ENCODE data around the gene SLC29A3.
A peak's percentile ranks its signal among the peaks of the same experiment; 100 is the strongest.

SLC29A3 gene

GRCh38 chr10:71323407-71323806 is 4.3 kb downstream of the SLC29A3 start:
- no peak overlapping the region for H3K18ac ChIP-seq (ENCODE audit: low read length)
- no peak overlapping the region for H2AK5ac ChIP-seq (ENCODE audit: low read depth, low read length)
- no peak overlapping the region for H2BK5ac ChIP-seq (ENCODE audit: low read length)
- H3K27me3 ChIP-seq (ENCODE audit: control insufficient read depth in 3 of 3, insufficient read depth in 3 of 3, low read depth in 1 of 3, low read length in 3 of 3), result no peaks in the 10 kb centered on the region
- H2BK12ac ChIP-seq (ENCODE audit: low read length), result no peak overlapping the region
- no peak overlapping the region for H3K4ac ChIP-seq (ENCODE audit: low read length)
- H3K9ac ChIP-seq (ENCODE audit: low read depth, low read length, poor library complexity), result no peak overlapping the region
- H3K79me1 ChIP-seq (ENCODE audit: low read depth, low read length), result peaks cover 2% of the 10 kb centered on the region
- no CpG with 5 or more reads among the region's 4 CpGs for WGBS, 2 donors (ENCODE audit: extremely low coverage in 2 of 2, insufficient read length in 2 of 2, insufficient replicate concordance in 1 of 2)
- no peak overlapping the region for H2BK120ac ChIP-seq (ENCODE audit: low read depth, low read length)
- no peak overlapping the region for H4K8ac ChIP-seq (ENCODE audit: low read depth, low read length)
- H3K27ac ChIP-seq (replicated peaks; ENCODE audit: low read length), result no peak overlapping the region
- H3K9me3 ChIP-seq (replicated peaks in 1 of 2; ENCODE audit: control insufficient read depth in 2 of 2, insufficient read depth in 1 of 2, low read depth in 1 of 2, low read length in 2 of 2), result no peaks in the 10 kb centered on the region
- peaks cover 2 to 5% of the 10 kb centered on the region in 2 donors for H3K4me1 ChIP-seq (ENCODE audit: control insufficient read depth in 2 of 2, insufficient read depth in 1 of 2, low read depth in 1 of 2, low read length in 2 of 2)
- H3K23ac ChIP-seq (ENCODE audit: low read depth, low read length, poor library complexity), result no peak overlapping the region
- H3K4me3 ChIP-seq (ENCODE audit: low read length in 2 of 2), result no peak overlapping the region
- H3K14ac ChIP-seq (ENCODE audit: low read length), result no peak overlapping the region
- no peak for DNase-seq (ENCODE audit: low spot score)
- no peak overlapping the region for H3K4me2 ChIP-seq (ENCODE audit: insufficient read depth, low read length, poor library complexity, severe bottlenecking)
- H4K91ac ChIP-seq (ENCODE audit: low read depth, low read length, poor library complexity), result no peak overlapping the region
- H2BK15ac ChIP-seq (ENCODE audit: low read length), result no peak overlapping the region
- peaks cover 0 to 4% of the 10 kb centered on the region in 2 donors for H3K36me3 ChIP-seq (replicated peaks in 1 of 2; ENCODE audit: control insufficient read depth in 2 of 2, insufficient read depth in 2 of 2, low read length in 2 of 2)
- no peak overlapping the region for H2AFZ ChIP-seq (ENCODE audit: low read length)

DNA sequence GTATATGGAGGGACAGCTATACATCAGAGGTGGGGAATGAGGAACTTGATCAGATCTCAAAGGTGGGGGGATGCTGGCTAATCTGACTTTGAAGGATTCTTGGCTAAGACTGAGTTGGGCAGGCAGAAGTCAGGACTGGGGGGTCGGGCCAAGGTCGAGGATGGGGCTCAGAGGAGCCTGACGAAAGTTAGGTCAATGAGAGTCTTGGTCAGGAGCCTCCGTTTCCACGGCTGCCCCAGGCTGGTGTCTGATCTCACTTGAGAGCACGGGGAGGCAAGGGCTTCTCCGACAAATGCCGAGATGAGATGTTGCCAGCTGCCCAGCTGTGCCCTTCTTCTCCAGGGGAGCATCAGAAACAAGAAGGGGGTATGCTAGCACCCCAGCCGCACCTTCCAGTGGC is 5.7 kb downstream of the SLC29A3 start:
- Histone ChIP-seq H2AFZ (ENCODE audit: low read length) (no peak overlapping the region), H4K91ac (ENCODE audit: low read depth, low read length, poor library complexity) (peak overlapping the region; percentile 66), H3K23ac (ENCODE audit: low read depth, low read length, poor library complexity) (no peak overlapping the region), H3K4me3 (ENCODE audit: low read length in 2 of 2) (no peak overlapping the region), H3K4me1 (ENCODE audit: control insufficient read depth in 2 of 2, insufficient read depth in 1 of 2, low read depth in 1 of 2, low read length in 2 of 2) (peaks cover under 1 to 3% of the 10 kb centered on the region in 2 donors), H3K4ac (ENCODE audit: low read length) (no peak overlapping the region), H2BK120ac (ENCODE audit: low read depth, low read length) (no peak overlapping the region), H3K79me1 (ENCODE audit: low read depth, low read length) (peaks cover 2% of the 10 kb centered on the region), H3K27ac (replicated peaks; ENCODE audit: low read length) (no peak overlapping the region), H3K36me3 (replicated peaks in 1 of 2; ENCODE audit: control insufficient read depth in 2 of 2, insufficient read depth in 2 of 2, low read length in 2 of 2) (peaks cover 0 to 4% of the 10 kb centered on the region in 2 donors), H2BK5ac (ENCODE audit: low read length) (no peak overlapping the region), H3K4me2 (ENCODE audit: insufficient read depth, low read length, poor library complexity, severe bottlenecking) (no peak overlapping the region), H3K18ac (ENCODE audit: low read length) (peak overlapping the region; percentile 22), H2AK5ac (ENCODE audit: low read depth, low read length) (no peak overlapping the region), H2BK12ac (ENCODE audit: low read length) (no peak overlapping the region), H2BK15ac (ENCODE audit: low read length) (no peak overlapping the region), H4K8ac (ENCODE audit: low read depth, low read length) (no peak overlapping the region), H3K9me3 (replicated peaks in 1 of 2; ENCODE audit: control insufficient read depth in 2 of 2, insufficient read depth in 1 of 2, low read depth in 1 of 2, low read length in 2 of 2) (no peaks in the 10 kb centered on the region), H3K9ac (ENCODE audit: low read depth, low read length, poor library complexity) (peak overlapping the region; percentile 27), H3K27me3 (ENCODE audit: control insufficient read depth in 3 of 3, insufficient read depth in 3 of 3, low read depth in 1 of 3, low read length in 3 of 3) (no peaks in the 10 kb centered on the region), H3K14ac (ENCODE audit: low read length) (no peak overlapping the region)
- no CpG with 5 or more reads among the region's 9 CpGs for WGBS, 2 donors (ENCODE audit: extremely low coverage in 2 of 2, insufficient read length in 2 of 2, insufficient replicate concordance in 1 of 2)
- DNase-seq (ENCODE audit: low spot score), result no peak

DNA sequence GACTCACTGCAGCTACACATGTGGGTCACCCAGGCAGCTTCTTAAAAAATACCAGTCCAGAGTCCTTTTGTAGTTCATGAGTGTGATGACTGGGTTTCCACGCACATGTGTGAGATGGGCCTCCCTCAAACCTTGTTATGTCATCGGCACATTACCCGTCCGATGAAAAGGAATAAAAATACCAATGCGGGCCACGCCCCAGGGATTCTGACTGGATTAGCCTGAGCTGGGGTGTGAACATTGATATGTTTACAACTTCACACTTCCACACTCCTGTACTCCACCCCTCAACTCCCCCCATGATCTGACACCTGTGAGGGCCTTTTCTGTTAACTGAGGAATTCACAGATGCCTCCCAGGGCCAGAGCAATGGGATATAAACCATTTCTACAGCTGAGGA is 6.2 kb downstream of the SLC29A3 start:
- no peak overlapping the region for H3K4me3 ChIP-seq (ENCODE audit: low read length in 2 of 2)
- WGBS, 2 donors (ENCODE audit: extremely low coverage in 2 of 2, insufficient read length in 2 of 2, insufficient replicate concordance in 1 of 2), result no CpG with 5 or more reads among the region's 6 CpGs

GRCh38 chr10:71326464-71326881 is 7.4 kb downstream of the SLC29A3 start:
- H3K4me2 ChIP-seq (ENCODE audit: insufficient read depth, low read length, poor library complexity, severe bottlenecking), result no peak overlapping the region
- no peak overlapping the region for H3K4ac ChIP-seq (ENCODE audit: low read length)
- H3K18ac ChIP-seq (ENCODE audit: low read length), result no peak overlapping the region
- H2BK5ac ChIP-seq (ENCODE audit: low read length), result no peak overlapping the region
- no peak overlapping the region for H4K8ac ChIP-seq (ENCODE audit: low read depth, low read length)
- no peaks in the 10 kb centered on the region for H3K4me1 ChIP-seq (ENCODE audit: control insufficient read depth in 2 of 2, insufficient read depth in 1 of 2, low read depth in 1 of 2, low read length in 2 of 2)
- H2BK15ac ChIP-seq (ENCODE audit: low read length), result no peak overlapping the region
- H2BK120ac ChIP-seq (ENCODE audit: low read depth, low read length), result no peak overlapping the region
- peaks cover 0 to 4% of the 10 kb centered on the region in 2 donors for H3K36me3 ChIP-seq (replicated peaks in 1 of 2; ENCODE audit: control insufficient read depth in 2 of 2, insufficient read depth in 2 of 2, low read length in 2 of 2)
- H3K27ac ChIP-seq (replicated peaks; ENCODE audit: low read length), result no peak overlapping the region
- peak overlapping the region; percentile 39 for H3K23ac ChIP-seq (ENCODE audit: low read depth, low read length, poor library complexity)
- H3K27me3 ChIP-seq (ENCODE audit: control insufficient read depth in 3 of 3, insufficient read depth in 3 of 3, low read depth in 1 of 3, low read length in 3 of 3), result no peaks in the 10 kb centered on the region
- no peak overlapping the region for H2BK12ac ChIP-seq (ENCODE audit: low read length)
- no peak for DNase-seq (ENCODE audit: low spot score)
- H2AK5ac ChIP-seq (ENCODE audit: low read depth, low read length), result no peak overlapping the region
- no peaks in the 10 kb centered on the region for H3K9me3 ChIP-seq (replicated peaks in 1 of 2; ENCODE audit: control insufficient read depth in 2 of 2, insufficient read depth in 1 of 2, low read depth in 1 of 2, low read length in 2 of 2)
- H3K4me3 ChIP-seq (ENCODE audit: low read length in 2 of 2), result no peak overlapping the region
- H4K91ac ChIP-seq (ENCODE audit: low read depth, low read length, poor library complexity), result no peak overlapping the region
- H3K79me1 ChIP-seq (ENCODE audit: low read depth, low read length), result no peaks in the 10 kb centered on the region
- no CpG with 5 or more reads among the region's 16 CpGs for WGBS, 2 donors (ENCODE audit: extremely low coverage in 2 of 2, insufficient read length in 2 of 2, insufficient replicate concordance in 1 of 2)
- peak overlapping the region; percentile 46 for H3K9ac ChIP-seq (ENCODE audit: low read depth, low read length, poor library complexity)
- no peak overlapping the region for H2AFZ ChIP-seq (ENCODE audit: low read length)
- H3K14ac ChIP-seq (ENCODE audit: low read length), result no peak overlapping the region

More for the DNA sequence above, 6.2 kb downstream of the SLC29A3 start:
- Histone ChIP-seq H2BK120ac (ENCODE audit: low read depth, low read length) (no peak overlapping the region), H2AK5ac (ENCODE audit: low read depth, low read length) (no peak overlapping the region), H3K27me3 (ENCODE audit: control insufficient read depth in 3 of 3, insufficient read depth in 3 of 3, low read depth in 1 of 3, low read length in 3 of 3) (no peaks in the 10 kb centered on the region), H3K14ac (ENCODE audit: low read length) (no peak overlapping the region), H2BK12ac (ENCODE audit: low read length) (no peak overlapping the region), H3K27ac (replicated peaks; ENCODE audit: low read length) (no peak overlapping the region), H3K36me3 (replicated peaks in 1 of 2; ENCODE audit: control insufficient read depth in 2 of 2, insufficient read depth in 2 of 2, low read length in 2 of 2) (peaks cover 0 to 4% of the 10 kb centered on the region in 2 donors), H2BK5ac (ENCODE audit: low read length) (no peak overlapping the region), H3K18ac (ENCODE audit: low read length) (no peak overlapping the region), H3K9me3 (replicated peaks in 1 of 2; ENCODE audit: control insufficient read depth in 2 of 2, insufficient read depth in 1 of 2, low read depth in 1 of 2, low read length in 2 of 2) (no peaks in the 10 kb centered on the region), H2AFZ (ENCODE audit: low read length) (no peak overlapping the region), H3K9ac (ENCODE audit: low read depth, low read length, poor library complexity) (peak overlapping the region; percentile 27), H3K23ac (ENCODE audit: low read depth, low read length, poor library complexity) (no peak overlapping the region), H2BK15ac (ENCODE audit: low read length) (no peak overlapping the region), H4K8ac (ENCODE audit: low read depth, low read length) (no peak overlapping the region), H3K79me1 (ENCODE audit: low read depth, low read length) (peaks cover 2% of the 10 kb centered on the region), H3K4me2 (ENCODE audit: insufficient read depth, low read length, poor library complexity, severe bottlenecking) (no peak overlapping the region), H3K4ac (ENCODE audit: low read length) (no peak overlapping the region), H4K91ac (ENCODE audit: low read depth, low read length, poor library complexity) (peak overlapping the region; percentile 66), H3K4me1 (ENCODE audit: control insufficient read depth in 2 of 2, insufficient read depth in 1 of 2, low read depth in 1 of 2, low read length in 2 of 2) (no peaks in the 10 kb centered on the region)
- DNase-seq (ENCODE audit: low spot score), result no peak
